CD4-positive, alpha-beta T cell treated with Interleukin-1 beta for 1 hour (primary cell): Measurements from ENCODE around the gene NAA20.

Experiments
- DNase-seq, 2 donors: peaks; one replicate each; pipeline ENCODE4 v3.0.0-alpha.2; 2020 to 2022

The NAA20 gene

DNA sequence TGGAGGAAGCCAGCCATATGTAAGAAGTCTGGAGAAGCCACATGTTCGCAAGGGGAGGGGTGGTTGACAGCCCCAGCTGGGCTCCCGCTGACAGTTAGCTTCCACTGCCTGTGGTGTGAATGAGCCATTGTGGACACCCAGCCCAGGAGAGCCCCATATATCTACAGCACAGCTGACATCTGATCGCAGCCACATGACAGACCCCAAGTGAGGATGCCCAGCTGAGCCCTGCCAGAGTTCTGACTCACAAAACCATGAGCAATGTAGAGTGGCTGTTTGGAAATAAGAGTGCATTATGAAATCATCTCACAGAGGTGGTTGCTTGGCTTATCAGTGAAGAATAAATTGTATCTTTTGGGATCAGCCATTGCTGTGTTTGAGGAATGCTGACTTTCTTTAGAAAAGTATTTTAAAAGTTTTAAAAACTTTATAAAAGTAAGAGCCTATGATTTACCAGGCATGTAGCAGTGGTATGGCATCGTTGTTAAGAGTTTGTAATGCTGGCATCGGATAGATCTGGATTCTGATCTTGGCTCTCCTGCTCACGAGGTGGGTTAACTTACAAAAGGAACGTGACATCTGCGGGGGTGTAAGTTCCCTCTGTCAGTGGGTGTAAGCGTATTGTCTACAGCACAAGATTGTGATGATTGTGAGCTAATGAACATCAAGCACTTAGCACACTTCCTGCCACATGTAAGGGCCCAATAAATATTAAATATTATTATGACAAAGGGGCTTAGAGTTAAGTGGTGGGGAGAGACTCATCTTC lies 59.3 kb downstream of the NAA20 start:
- no peak for DNase-seq

DNA sequence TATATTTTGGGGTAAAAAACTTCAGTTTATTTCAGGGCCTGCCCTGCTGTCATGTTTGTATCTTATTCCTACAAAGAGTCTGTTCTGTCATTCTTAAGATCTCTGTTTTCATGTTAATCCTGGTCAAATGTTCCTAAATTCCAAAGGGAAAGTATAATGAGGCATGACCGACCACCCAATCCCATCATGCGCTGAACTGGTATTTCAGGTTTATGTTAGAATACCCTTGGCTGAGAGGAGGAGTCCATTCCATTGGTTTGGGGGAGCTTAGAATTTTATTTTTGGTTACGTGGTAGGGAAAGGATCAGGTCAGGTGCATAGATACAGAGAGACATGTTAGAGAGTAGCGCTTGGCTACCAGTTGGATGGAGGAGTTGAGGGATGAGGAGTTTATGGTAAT lies 60.9 kb downstream of the NAA20 start:
- DNase-seq: no peak

DNA sequence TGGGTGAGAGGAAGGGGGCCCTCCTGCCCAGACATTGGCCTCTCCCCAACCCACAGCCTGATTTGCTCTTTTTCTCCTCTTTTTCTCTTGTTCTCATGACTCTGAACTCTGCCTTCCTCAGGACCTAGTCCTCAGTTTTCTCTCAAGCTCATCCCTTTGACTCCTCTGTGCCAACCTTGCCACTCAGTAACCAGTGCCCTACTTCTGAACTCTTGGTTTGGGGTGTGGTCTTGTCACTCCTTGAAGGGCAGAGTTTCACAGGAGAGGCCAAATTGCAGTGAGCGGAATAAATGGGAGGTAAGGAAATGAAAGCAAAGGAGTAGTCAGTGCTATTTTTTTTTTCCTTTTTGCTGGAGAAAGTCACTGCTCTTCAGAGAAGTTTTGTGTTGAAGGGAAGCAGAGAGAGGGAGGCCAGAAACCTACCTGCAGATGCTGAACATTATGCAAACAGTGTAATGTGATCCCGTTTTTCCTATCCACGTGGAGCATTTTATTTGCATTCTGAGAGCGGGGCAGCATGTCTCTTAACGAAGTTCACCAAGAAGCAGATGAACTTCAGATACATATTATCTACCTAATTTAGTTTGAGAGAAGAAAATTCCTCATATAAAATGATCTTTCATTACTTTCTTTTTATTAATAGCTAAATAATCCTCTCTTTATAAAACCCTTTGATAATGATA lies 62.1 kb downstream of the NAA20 start:
- no peak for DNase-seq
